Stimulated activated CD4-positive, alpha-beta T cell treated with anti-CD3 and anti-CD28 coated beads, TNF-alpha, amount 100 ng/mL, for 24 hours (primary cell): ENCODE results near the gene DNAJC15.

ENCODE experiments used
- DNase-seq, 3 experiments: peaks; one replicate each; pipeline ENCODE4 v3.0.0-alpha.2; 2020; ENCODE audit warnings: low read depth in 3 of 3

DNAJC15 gene

GRCh38 chr13:43154839-43155238, 131.5 kb downstream of the DNAJC15 start:
- DNase-seq, result no peak

DNA sequence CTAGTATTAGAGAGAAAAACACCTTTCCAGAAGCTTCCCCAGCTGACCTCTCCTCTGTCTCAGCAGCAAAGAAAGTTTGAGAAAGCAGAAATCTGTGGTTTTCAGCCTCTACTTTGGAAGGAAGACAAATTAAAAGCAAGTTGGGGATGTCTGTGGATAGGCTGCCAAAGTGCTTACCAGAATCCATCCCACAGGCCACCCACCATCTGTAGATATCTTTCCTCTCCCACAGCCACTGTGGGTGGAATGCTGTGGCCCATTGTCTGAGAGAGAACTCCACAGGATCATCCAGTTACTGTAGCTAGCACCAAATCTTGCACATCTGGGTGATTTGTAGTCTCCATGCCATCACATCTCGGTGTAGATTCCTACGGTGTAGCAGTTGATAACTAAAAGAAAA, 133.5 kb downstream of the DNAJC15 start:
- DNase-seq, result no peak

DNA sequence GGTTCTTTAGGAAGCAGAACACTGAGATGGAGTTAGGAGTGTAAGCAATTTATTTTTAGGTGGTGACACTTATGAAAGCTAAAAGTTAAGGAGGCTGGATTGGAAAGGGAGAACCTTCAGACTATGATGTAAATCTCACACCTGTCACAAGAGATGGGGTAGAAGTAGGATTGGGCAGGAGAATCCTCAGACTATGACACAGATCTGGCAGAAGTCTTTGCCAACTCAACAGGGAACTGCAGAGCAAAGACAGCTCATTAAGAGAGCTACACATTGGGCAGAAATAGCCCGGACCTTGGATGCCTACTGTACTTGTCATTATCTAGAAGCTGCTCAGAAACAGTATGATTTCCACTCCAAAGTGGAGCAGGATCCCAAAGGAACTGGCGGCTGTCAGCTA, 134.4 kb downstream of the DNAJC15 start:
- DNase-seq, result no peak

DNA sequence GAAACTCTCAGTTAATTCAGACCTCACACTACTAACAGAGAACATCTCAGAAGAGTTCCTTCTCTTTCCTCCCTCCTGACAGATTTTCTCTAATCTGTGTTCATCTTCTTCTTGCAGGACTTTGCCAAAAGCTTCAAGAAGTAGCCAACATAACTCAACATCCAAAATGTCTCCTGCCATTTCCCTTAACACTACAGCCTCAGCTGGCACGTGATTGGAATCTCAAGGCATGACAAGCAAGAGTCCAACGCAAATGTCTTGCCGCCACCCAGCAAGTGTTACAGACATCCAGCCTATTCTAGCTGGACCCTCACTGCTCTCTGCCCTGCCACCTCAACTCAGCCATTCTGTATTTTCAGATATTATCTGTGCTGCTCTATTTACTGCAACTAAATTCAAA, 135.1 kb downstream of the DNAJC15 start:
- no peak for DNase-seq

DNA sequence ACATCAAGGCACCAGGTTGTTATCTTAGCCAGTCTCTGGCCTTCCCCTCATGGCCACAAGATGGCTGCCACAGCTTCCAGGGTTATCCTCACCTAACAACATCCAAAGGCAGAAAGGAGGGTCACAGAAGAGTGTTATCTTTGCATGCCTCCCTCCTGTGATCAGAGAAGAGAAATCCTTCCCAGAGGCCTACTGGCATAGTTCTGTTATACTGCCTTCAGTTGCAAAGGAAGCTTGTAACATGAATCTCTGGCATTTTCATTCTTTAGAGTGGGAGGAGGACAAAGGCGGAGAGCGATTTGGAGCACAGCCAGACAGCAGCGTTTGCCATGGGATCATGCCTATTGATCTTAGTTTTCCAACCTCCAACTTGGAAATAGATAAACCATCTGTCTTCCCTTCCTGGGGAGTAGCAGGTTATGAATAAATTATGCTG, 135.7 kb downstream of the DNAJC15 start:
- no peak for DNase-seq
